GM18870 (cell line): ENCODE measurements around the gene C12orf57.

Source experiments
- ATAC-seq: cut with Tn5 transposase; IDR thresholded peaks from one replicate; pipeline ENCODE4 v1.9.1; 2021; ENCODE audit warnings: moderate library complexity; ENCODE audit not compliant: unreplicated experiment

Gene C12orf57

GRCh38 chr12:6963016-6963731 is 19.4 kb downstream of the C12orf57 start:
- no peak for ATAC-seq

GRCh38 chr12:6963791-6964413 is 20.1 kb downstream of the C12orf57 start:
- ATAC-seq: no peak

- no peak for ATAC-seq
Measured at GRCh38 chr12:6964605-6965025, 20.8 kb downstream of the C12orf57 start.

- peak; percentile 32 for ATAC-seq
Measured at GRCh38 chr12:6965026-6965661, 21.3 kb downstream of the C12orf57 start.

- ATAC-seq: no peak
Measured at GRCh38 chr12:6965714-6966113, 21.9 kb downstream of the C12orf57 start.

GRCh38 chr12:6966351-6966750 is 22.5 kb downstream of the C12orf57 start:
- no peak for ATAC-seq

- ATAC-seq: no peak
Measured at GRCh38 chr12:6967651-6968100, 23.9 kb downstream of the C12orf57 start.

- ATAC-seq: no peak
Measured at GRCh38 chr12:6968426-6968825, 24.6 kb downstream of the C12orf57 start.

- peak; percentile 14 for ATAC-seq
Measured at GRCh38 chr12:6970096-6970527, 26.3 kb downstream of the C12orf57 start.

GRCh38 chr12:6974180-6974579 is 30.4 kb downstream of the C12orf57 start:
- no peak for ATAC-seq

GRCh38 chr12:6975297-6976032 is 31.6 kb downstream of the C12orf57 start:
- no peak for ATAC-seq

GRCh38 chr12:6977653-6978052 is 33.8 kb downstream of the C12orf57 start:
- no peak for ATAC-seq

- no peak for ATAC-seq
Measured at GRCh38 chr12:6978188-6978587, 34.4 kb downstream of the C12orf57 start.

GRCh38 chr12:6978611-6979011 is 34.8 kb downstream of the C12orf57 start:
- no peak for ATAC-seq

GRCh38 chr12:6979021-6979420 is 35.2 kb downstream of the C12orf57 start:
- ATAC-seq: no peak

GRCh38 chr12:6979453-6979852 is 35.6 kb downstream of the C12orf57 start:
- no peak for ATAC-seq

GRCh38 chr12:6980075-6980474 is 36.3 kb downstream of the C12orf57 start:
- no peak for ATAC-seq

- ATAC-seq: no peak
Measured at GRCh38 chr12:6980740-6981139, 36.9 kb downstream of the C12orf57 start.

- ATAC-seq: no peak
Measured at GRCh38 chr12:6981152-6982052, 37.6 kb downstream of the C12orf57 start.

GRCh38 chr12:6982532-6982931 is 38.7 kb downstream of the C12orf57 start:
- ATAC-seq: no peak
